Right renal pelvis (tissue), 4 donors: ENCODE measurements around the gene OR2M3. TPM values are rescaled to one million over a fixed set of nuclear protein-coding genes. Genes with fewer than 3 reads are reported as not detected.

ENCODE experiments used
- polyA plus RNA-seq, 4 donors: library from polyadenylated mRNA; unstranded; fragments of 120-200 nt; gene quantifications; one replicate each; pipeline ENCODE4 v1.2.1, GENCODE V29; 2013; ENCODE audit not compliant: insufficient read length in 4 of 4

The OR2M3 gene
- polyA plus RNA-seq, 4 donors = 0.01 to 0.04 (median 0.03) TPM

Other genes with a start within 250 kb of the OR2M3 start
- not detected for gene OR2L8, start 248.4 kb upstream of the OR2M3 start, polyA plus RNA-seq
- gene OR2AK2, start 232.0 kb upstream of the OR2M3 start, polyA plus RNA-seq = not detected
- not detected for gene OR2L5, start 183.6 kb upstream of the OR2M3 start, polyA plus RNA-seq
- gene OR2L2, start 167.2 kb upstream of the OR2M3 start, polyA plus RNA-seq = under 1 TPM in 3 of 4 donors, not detected in 1; 0.04 to 0.14 (median 0.08) TPM
- not detected for gene OR2L3, start 150.4 kb upstream of the OR2M3 start, polyA plus RNA-seq
- under 1 TPM in 2 of 4 donors, not detected in 2; 0.03 to 0.08 TPM for gene OR2L13, start 102.1 kb upstream of the OR2M3 start, polyA plus RNA-seq
- gene OR2M5, start 52.1 kb upstream of the OR2M3 start, polyA plus RNA-seq = not detected
- not detected for gene OR2M2, start 22.4 kb upstream of the OR2M3 start, polyA plus RNA-seq
- gene OR2M4, start 34.2 kb downstream of the OR2M3 start, polyA plus RNA-seq = under 1 TPM in 3 of 4 donors, not detected in 1; 0.03 to 0.04 (median 0.04) TPM
- not detected for gene OR2T33, start 80.7 kb downstream of the OR2M3 start, polyA plus RNA-seq
- gene OR2T12, start 106.2 kb downstream of the OR2M3 start, polyA plus RNA-seq = under 1 TPM in 2 of 4 donors, not detected in 2; 0.01 to 0.04 TPM
- gene OR2M7, start 127.3 kb downstream of the OR2M3 start, polyA plus RNA-seq = not detected
- not detected for gene OR14C36, start 151.5 kb downstream of the OR2M3 start, polyA plus RNA-seq
- not detected for gene OR2T4, start 164.4 kb downstream of the OR2M3 start, polyA plus RNA-seq
- under 1 TPM; 0.05 to 0.34 (median 0.10) TPM for gene OR2T6, start 178.5 kb downstream of the OR2M3 start, polyA plus RNA-seq
- not detected for gene OR2T1, start 205.8 kb downstream of the OR2M3 start, polyA plus RNA-seq
- gene OR2T2, start 248.4 kb downstream of the OR2M3 start, polyA plus RNA-seq = under 1 TPM in 1 of 4 donors, not detected in 3; 0.01 TPM